SK-N-SH treated with all-trans-retinoic acid at 6 μM for 48 hours (cell line): Measurements from ENCODE around the gene GPX5.

Source experiments
- ATAC-seq: fragments of 200-7000 bp; cut with Tn5 transposase; 3 replicates; pipeline ENCODE4 v1.9.1; 2020; ENCODE audit warnings: mild to moderate bottlenecking, moderate library complexity
- ARNTL ChIP-seq: fragments of 450-650 bp; formaldehyde crosslinking; IDR thresholded peaks from 2 replicates; pipeline ENCODE4 v1.5.0; 2020; ENCODE audit warnings: low read depth, mild to moderate bottlenecking, moderate library complexity, borderline replicate concordance
- BACH2 ChIP-seq: fragments of 250-450 bp; sonication (Bioruptor Pico); IDR thresholded peaks from 2 replicates; pipeline ENCODE4 v1.9.0; 2021; ENCODE audit warnings: mild to moderate bottlenecking, borderline replicate concordance
- CSDC2 ChIP-seq: fragments of 250-450 bp; sonication (Bioruptor Pico); IDR thresholded peaks from 2 replicates; pipeline ENCODE4 v1.5.0; 2020; ENCODE audit warnings: mild to moderate bottlenecking, moderate library complexity
- ESRRG ChIP-seq: fragments of 250-450 bp; sonication (Bioruptor Pico); IDR thresholded peaks from 2 replicates; pipeline ENCODE4 v1.6.1; 2021; ENCODE audit warnings: mild to moderate bottlenecking
- GLIS3 ChIP-seq: fragments of 250-450 bp; sonication (Bioruptor Pico); IDR thresholded peaks from 2 replicates; pipeline ENCODE4 v1.5.0; 2020; ENCODE audit warnings: mild to moderate bottlenecking, moderate library complexity
- ISL1 ChIP-seq: fragments of 250-450 bp; sonication (Bioruptor Pico); IDR thresholded peaks from 2 replicates; pipeline ENCODE4 v2.1.2; 2022; ENCODE audit warnings: mild to moderate bottlenecking, moderate library complexity
- RARB ChIP-seq: fragments of 250-450 bp; sonication (Bioruptor Pico); IDR thresholded peaks from 2 replicates; pipeline ENCODE4 v1.8.0; 2021; ENCODE audit warnings: mild to moderate bottlenecking, moderate library complexity
- SNAI2 ChIP-seq: fragments of 250-450 bp; sonication (Bioruptor Pico); IDR thresholded peaks from 2 replicates; pipeline ENCODE4 v1.5.0; 2020; ENCODE audit warnings: mild to moderate bottlenecking, moderate library complexity
- TOX ChIP-seq: fragments of 250-450 bp; sonication (Bioruptor Pico); IDR thresholded peaks from 2 replicates; pipeline ENCODE4 v1.8.0; 2021; ENCODE audit warnings: mild to moderate bottlenecking, moderate library complexity, borderline replicate concordance
- TSHZ2 ChIP-seq: fragments of 250-450 bp; sonication (Bioruptor Pico); IDR thresholded peaks from 2 replicates; pipeline ENCODE4 v1.5.0; 2020; ENCODE audit warnings: mild to moderate bottlenecking, moderate library complexity
- ZC3H10 ChIP-seq: fragments of 250-450 bp; sonication (Bioruptor Pico); IDR thresholded peaks from 2 replicates; pipeline ENCODE4 v1.5.1; 2021; ENCODE audit warnings: mild to moderate bottlenecking, moderate library complexity
- ZFP3 ChIP-seq: fragments of 250-450 bp; sonication (Bioruptor Pico); IDR thresholded peaks from 2 replicates; pipeline ENCODE4 v1.5.0; 2020; ENCODE audit warnings: mild to moderate bottlenecking, moderate library complexity
- ZNF565 ChIP-seq: fragments of 450-650 bp; formaldehyde crosslinking; conservative IDR thresholded peaks from 2 replicates; pipeline ENCODE4 v1.5.0; 2020; ENCODE audit warnings: low read depth, mild to moderate bottlenecking, moderate library complexity
- ZNF70 ChIP-seq: fragments of 450-650 bp; formaldehyde crosslinking; IDR thresholded peaks from 2 replicates; pipeline ENCODE4 v1.5.0; 2020; ENCODE audit warnings: mild to moderate bottlenecking, moderate library complexity
- ZNF8 ChIP-seq: fragments of 450-650 bp; formaldehyde crosslinking; IDR thresholded peaks from 2 replicates; pipeline ENCODE4 v1.5.0; 2020; ENCODE audit warnings: mild to moderate bottlenecking, moderate library complexity
- TF ChIP-seq, protein P1 (sequence below): fragments of 250-450 bp; sonication (Bioruptor Pico); IDR thresholded peaks from 2 replicates; pipeline ENCODE4 v1.8.0; 2021; ENCODE audit warnings: low read depth, mild to moderate bottlenecking, moderate library complexity, borderline replicate concordance
- TF ChIP-seq, protein P2 (sequence below): fragments of 250-450 bp; sonication (Bioruptor Pico); IDR thresholded peaks from 2 replicates; pipeline ENCODE4 v1.5.1; 2021; ENCODE audit warnings: mild to moderate bottlenecking, moderate library complexity
- TF ChIP-seq, protein P3 (sequence below): fragments of 250-450 bp; sonication (Bioruptor Pico); IDR thresholded peaks from 2 replicates; pipeline ENCODE4 v1.8.0; 2020; ENCODE audit warnings: mild to moderate bottlenecking, moderate library complexity, borderline replicate concordance

Gene GPX5

DNA sequence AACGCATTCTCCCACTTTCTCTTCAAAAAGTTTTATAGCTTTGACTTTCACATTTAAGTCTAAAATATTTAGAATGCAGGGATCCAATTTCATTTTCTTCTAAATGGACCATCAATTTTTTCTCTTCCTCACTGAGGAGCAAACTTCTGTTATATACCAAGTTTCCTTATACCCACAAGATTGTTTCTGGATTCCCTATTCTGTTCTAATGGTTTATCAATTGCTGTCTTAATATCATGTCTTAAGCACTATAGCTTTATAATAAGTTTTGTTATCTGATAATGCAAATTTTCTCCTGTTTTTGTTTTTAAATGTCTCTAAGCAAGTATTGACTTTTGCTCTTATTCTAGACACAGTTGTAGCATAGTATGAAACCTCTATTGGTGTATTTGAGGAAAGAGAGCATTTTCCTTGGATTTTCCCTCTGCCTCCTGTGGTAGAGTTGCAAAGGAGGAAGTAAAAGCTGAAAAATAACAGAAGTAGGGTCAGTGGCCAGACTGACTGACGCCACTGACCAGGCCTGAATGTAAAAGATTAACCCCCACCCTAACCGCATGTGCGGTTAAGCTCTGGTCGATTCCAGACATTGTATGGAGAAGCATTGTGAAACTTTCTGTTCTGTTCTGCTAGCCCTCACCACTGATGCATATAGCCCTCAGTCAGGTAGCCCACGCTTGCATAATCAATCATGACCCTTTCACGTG, 40.3 kb downstream of the GPX5 start:
- no peak for TF ChIP-seq SNAI2 (CRISPR knock-in tag)
- TF ChIP-seq ZNF565: no peak
- no peak for TF ChIP-seq ZC3H10 (CRISPR knock-in tag)
- TF ChIP-seq ZFP3: no peak
- no peak for TF ChIP-seq BACH2
- no peak for TF ChIP-seq TOX (CRISPR knock-in tag)
- TF ChIP-seq, protein P1, sequence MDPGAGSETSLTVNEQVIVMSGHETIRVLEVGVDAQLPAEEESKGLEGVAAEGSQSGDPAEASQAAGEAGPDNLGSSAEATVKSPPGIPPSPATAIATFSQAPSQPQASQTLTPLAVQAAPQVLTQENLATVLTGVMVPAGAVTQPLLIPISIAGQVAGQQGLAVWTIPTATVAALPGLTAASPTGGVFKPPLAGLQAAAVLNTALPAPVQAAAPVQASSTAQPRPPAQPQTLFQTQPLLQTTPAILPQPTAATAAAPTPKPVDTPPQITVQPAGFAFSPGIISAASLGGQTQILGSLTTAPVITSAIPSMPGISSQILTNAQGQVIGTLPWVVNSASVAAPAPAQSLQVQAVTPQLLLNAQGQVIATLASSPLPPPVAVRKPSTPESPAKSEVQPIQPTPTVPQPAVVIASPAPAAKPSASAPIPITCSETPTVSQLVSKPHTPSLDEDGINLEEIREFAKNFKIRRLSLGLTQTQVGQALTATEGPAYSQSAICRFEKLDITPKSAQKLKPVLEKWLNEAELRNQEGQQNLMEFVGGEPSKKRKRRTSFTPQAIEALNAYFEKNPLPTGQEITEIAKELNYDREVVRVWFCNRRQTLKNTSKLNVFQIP (CRISPR knock-in tag): no peak
- TF ChIP-seq ISL1: no peak
- TF ChIP-seq ZNF8 (CRISPR knock-in tag): no peak
- no peak for TF ChIP-seq GLIS3 (CRISPR knock-in tag)
- no peak for TF ChIP-seq RARB (CRISPR knock-in tag)
- no peak for TF ChIP-seq ARNTL (CRISPR knock-in tag)
- no peak for TF ChIP-seq CSDC2 (CRISPR knock-in tag)
- no peak for TF ChIP-seq ESRRG (CRISPR knock-in tag)
- ATAC-seq: no peak

GRCh38 chr6:28566527-28567252, 41.0 kb downstream of the GPX5 start:
- ATAC-seq: no peak
- no peak for TF ChIP-seq TSHZ2 (CRISPR knock-in tag)
- no peak for TF ChIP-seq BACH2
- TF ChIP-seq ISL1: no peak
- no peak for TF ChIP-seq ZNF565
- no peak for TF ChIP-seq RARB (CRISPR knock-in tag)
- TF ChIP-seq, protein P2, sequence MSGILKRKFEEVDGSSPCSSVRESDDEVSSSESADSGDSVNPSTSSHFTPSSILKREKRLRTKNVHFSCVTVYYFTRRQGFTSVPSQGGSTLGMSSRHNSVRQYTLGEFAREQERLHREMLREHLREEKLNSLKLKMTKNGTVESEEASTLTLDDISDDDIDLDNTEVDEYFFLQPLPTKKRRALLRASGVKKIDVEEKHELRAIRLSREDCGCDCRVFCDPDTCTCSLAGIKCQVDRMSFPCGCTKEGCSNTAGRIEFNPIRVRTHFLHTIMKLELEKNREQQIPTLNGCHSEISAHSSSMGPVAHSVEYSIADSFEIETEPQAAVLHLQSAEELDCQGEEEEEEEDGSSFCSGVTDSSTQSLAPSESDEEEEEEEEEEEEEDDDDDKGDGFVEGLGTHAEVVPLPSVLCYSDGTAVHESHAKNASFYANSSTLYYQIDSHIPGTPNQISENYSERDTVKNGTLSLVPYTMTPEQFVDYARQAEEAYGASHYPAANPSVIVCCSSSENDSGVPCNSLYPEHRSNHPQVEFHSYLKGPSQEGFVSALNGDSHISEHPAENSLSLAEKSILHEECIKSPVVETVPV (CRISPR knock-in tag): no peak

- ATAC-seq: no peak
- TF ChIP-seq ZNF70 (CRISPR knock-in tag) (no peak), TSHZ2 (CRISPR knock-in tag) (no peak), RARB (CRISPR knock-in tag) (no peak), ARNTL (CRISPR knock-in tag) (no peak), GLIS3 (CRISPR knock-in tag) (no peak), ZC3H10 (CRISPR knock-in tag) (no peak), ESRRG (CRISPR knock-in tag) (no peak), TOX (CRISPR knock-in tag) (no peak)
- TF ChIP-seq, protein P3, sequence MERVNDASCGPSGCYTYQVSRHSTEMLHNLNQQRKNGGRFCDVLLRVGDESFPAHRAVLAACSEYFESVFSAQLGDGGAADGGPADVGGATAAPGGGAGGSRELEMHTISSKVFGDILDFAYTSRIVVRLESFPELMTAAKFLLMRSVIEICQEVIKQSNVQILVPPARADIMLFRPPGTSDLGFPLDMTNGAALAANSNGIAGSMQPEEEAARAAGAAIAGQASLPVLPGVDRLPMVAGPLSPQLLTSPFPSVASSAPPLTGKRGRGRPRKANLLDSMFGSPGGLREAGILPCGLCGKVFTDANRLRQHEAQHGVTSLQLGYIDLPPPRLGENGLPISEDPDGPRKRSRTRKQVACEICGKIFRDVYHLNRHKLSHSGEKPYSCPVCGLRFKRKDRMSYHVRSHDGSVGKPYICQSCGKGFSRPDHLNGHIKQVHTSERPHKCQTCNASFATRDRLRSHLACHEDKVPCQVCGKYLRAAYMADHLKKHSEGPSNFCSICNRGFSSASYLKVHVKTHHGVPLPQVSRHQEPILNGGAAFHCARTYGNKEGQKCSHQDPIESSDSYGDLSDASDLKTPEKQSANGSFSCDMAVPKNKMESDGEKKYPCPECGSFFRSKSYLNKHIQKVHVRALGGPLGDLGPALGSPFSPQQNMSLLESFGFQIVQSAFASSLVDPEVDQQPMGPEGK (CRISPR knock-in tag): no peak
- TF ChIP-seq, protein P2 (CRISPR knock-in tag): no peak
Measured at GRCh38 chr6:28567506-28567905, 41.8 kb downstream of the GPX5 start.
